CD4-positive, CD25-positive, alpha-beta regulatory T cell (primary cell): ENCODE results near the gene SEC24C. TPM values are rescaled to one million over a fixed set of nuclear protein-coding genes. Genes with fewer than 3 reads are reported as not detected.

ENCODE experiments used
- ATAC-seq, 2 donors: fragments of 150-1000 bp; cut with Tn5 transposase; one replicate each; pipeline ENCODE4 v1.10.0; 2021; ENCODE audit warnings: low read depth in 2 of 2, moderate number of reproducible peaks in 2 of 2, moderate library complexity in 1 of 2
- DNase-seq, 3 donors: peaks; one replicate each; pipeline versions ENCODE4 v3.0.0 to v3.0.0-alpha.2; 2012 to 2022; ENCODE audit warnings: mixed read lengths in 1 of 3
- H3K27ac ChIP-seq: one replicate; pipeline ENCODE4 v1.7.0; 2013; ENCODE audit warnings: mild to moderate bottlenecking, low read length; ENCODE audit not compliant: insufficient read depth, poor library complexity, severe bottlenecking
- H3K27me3 ChIP-seq: one replicate; pipeline ENCODE4 v1.7.0; 2013; ENCODE audit warnings: low read length; ENCODE audit not compliant: control insufficient read depth, insufficient read depth
- H3K36me3 ChIP-seq: one replicate; pipeline ENCODE4 v1.7.0; 2013; ENCODE audit warnings: mild to moderate bottlenecking, low read length, moderate library complexity; ENCODE audit not compliant: control insufficient read depth, insufficient read depth
- H3K4me1 ChIP-seq: 2 replicates; pipeline ENCODE4 v1.7.0; 2013; ENCODE audit warnings: mild to moderate bottlenecking, low read length; ENCODE audit not compliant: insufficient read depth, control insufficient read depth, poor library complexity, severe bottlenecking
- H3K4me3 ChIP-seq: one replicate; pipeline ENCODE4 v1.7.0; 2013; ENCODE audit warnings: low read depth, mild to moderate bottlenecking, low read length, moderate library complexity
- H3K9me3 ChIP-seq, 2 experiments: 1 replicate in 1 of 2; 2 replicates in 1 of 2; pipeline ENCODE4 v1.7.0; 2013; ENCODE audit warnings: low read length in 2 of 2, mild to moderate bottlenecking in 1 of 2, moderate library complexity in 1 of 2; ENCODE audit not compliant: control insufficient read depth in 2 of 2
- H3K27ac Mint-ChIP-seq, 3 donors: one replicate each; pipeline ENCODE4 v1.8.0; 2020 to 2022; ENCODE audit warnings: mild to moderate bottlenecking in 3 of 3, mixed read lengths in 3 of 3, moderate library complexity in 2 of 3
- H3K27me3 Mint-ChIP-seq: one replicate; pipeline ENCODE4 v1.8.0; 2022; ENCODE audit warnings: mild to moderate bottlenecking, mixed read lengths
- H3K36me3 Mint-ChIP-seq: one replicate; pipeline ENCODE4 v1.8.0; 2020; ENCODE audit warnings: mixed read lengths
- H3K4me1 Mint-ChIP-seq, 4 donors: one replicate each; pipeline ENCODE4 v1.8.0; 2020 to 2022; ENCODE audit warnings: mixed read lengths in 4 of 4, mild to moderate bottlenecking in 1 of 4
- H3K4me3 Mint-ChIP-seq, 4 donors: one replicate each; pipeline ENCODE4 v1.8.0; 2020 to 2022; ENCODE audit warnings: mild to moderate bottlenecking in 4 of 4, mixed read lengths in 4 of 4, moderate library complexity in 3 of 4
- H3K9me3 Mint-ChIP-seq, 7 donors: one replicate each; pipeline ENCODE4 v1.8.0; 2020 to 2022; ENCODE audit warnings: mixed read lengths in 7 of 7, mild to moderate bottlenecking in 3 of 7, moderate library complexity in 2 of 7
- polyA plus RNA-seq, 4 donors: library from polyadenylated mRNA; unstranded; fragments of 300-500 nt; fragmentation: Illumina TruSeq; gene quantifications; one replicate each; pipeline ENCODE4 v1.2.3, GENCODE V29; 2021
- total RNA-seq: library from RNA; stranded (reverse); gene quantifications from one replicate; pipeline ENCODE4 v1.2.3, GENCODE V29; 2022

The SEC24C gene
- total and polyA plus RNA-seq, 5 donors from 2014 or later: 30.2 to 78.2 (median 39.3) TPM

- no peaks in the 10 kb centered on the region for H3K9me3 ChIP-seq
- no peak overlapping the region for H3K27ac ChIP-seq
- Mint-ChIP-seq H3K4me3 (peak overlapping the region in 2 of 4 donors; percentile 58 to 95), H3K9me3 (no peaks in the 10 kb centered on the region), H3K4me1 (peaks cover 43 to 65% (median 50%) of the 10 kb centered on the region in 4 donors), H3K36me3 (peaks cover 12% of the 10 kb centered on the region), H3K27ac (peak overlapping the region in 1 of 3 donors; percentile 93), H3K27me3 (no peaks in the 10 kb centered on the region)
- DNase-seq: no peak
- H3K36me3 ChIP-seq: peaks cover 24% of the 10 kb centered on the region
- no peak for ATAC-seq
- H3K4me3 ChIP-seq: no peak overlapping the region
- no peaks in the 10 kb centered on the region for H3K27me3 ChIP-seq
- peaks cover 54% of the 10 kb centered on the region for H3K4me1 ChIP-seq
These were observed 34.8 kb downstream of the SEC24C start for GRCh38 chr10:73779018-73779417.

- no peaks in the 10 kb centered on the region for H3K27me3 ChIP-seq
- H3K4me3 ChIP-seq: peak overlapping the region; percentile 29
- H3K9me3 ChIP-seq: no peaks in the 10 kb centered on the region
- ATAC-seq (no peak), DNase-seq (no peak)
- no peak overlapping the region for H3K27ac ChIP-seq
- Mint-ChIP-seq H3K9me3 (no peaks in the 10 kb centered on the region), H3K27me3 (no peaks in the 10 kb centered on the region), H3K36me3 (peaks cover 12% of the 10 kb centered on the region), H3K27ac (peak overlapping the region in 2 of 3 donors; percentile 15 to 93), H3K4me3 (peak overlapping the region; percentile 54 to 100 (median 80)), H3K4me1 (peaks cover 38 to 65% (median 46%) of the 10 kb centered on the region in 4 donors)
- peaks cover 49% of the 10 kb centered on the region for H3K4me1 ChIP-seq
- H3K36me3 ChIP-seq: peaks cover 24% of the 10 kb centered on the region
These were observed 35.5 kb downstream of the SEC24C start for GRCh38 chr10:73779539-73780197.

DNA sequence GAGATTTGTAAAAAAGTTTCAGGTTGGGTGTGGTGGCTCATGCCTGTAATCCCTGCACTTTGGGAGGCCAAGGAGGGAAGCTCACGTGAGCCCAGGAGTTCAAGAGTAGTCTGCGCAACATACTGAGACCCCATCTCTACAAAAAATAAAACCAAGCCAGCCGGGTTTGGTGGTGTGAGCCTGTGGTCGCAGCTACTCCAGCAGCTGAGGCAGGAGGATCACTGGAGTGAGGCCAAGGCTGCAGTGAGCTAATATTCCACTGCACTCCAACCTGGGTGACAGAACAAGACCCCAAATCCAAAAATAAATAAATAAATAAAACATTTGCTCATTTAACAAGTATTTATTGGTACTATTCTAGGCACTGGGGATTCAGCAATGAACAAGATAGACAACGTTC lies 36.1 kb downstream of the SEC24C start:
- H3K36me3 Mint-ChIP-seq: peaks cover 11% of the 10 kb centered on the region
- peaks cover 35 to 65% (median 45%) of the 10 kb centered on the region in 4 donors for H3K4me1 Mint-ChIP-seq
- peak overlapping the region; percentile 15 to 93 (median 52) for H3K27ac Mint-ChIP-seq
- Histone ChIP-seq H3K4me1 (peaks cover 47% of the 10 kb centered on the region), H3K27ac (no peak overlapping the region), H3K4me3 (peak overlapping the region; percentile 92), H3K9me3 (no peaks in the 10 kb centered on the region), H3K36me3 (peaks cover 24% of the 10 kb centered on the region), H3K27me3 (no peaks in the 10 kb centered on the region)
- peak overlapping the region; percentile 66 to 100 (median 97) for H3K4me3 Mint-ChIP-seq
- DNase-seq (no peak), ATAC-seq (no peak)
- H3K27me3 Mint-ChIP-seq: peaks cover 4% of the 10 kb centered on the region
- no peaks in the 10 kb centered on the region for H3K9me3 Mint-ChIP-seq

DNA sequence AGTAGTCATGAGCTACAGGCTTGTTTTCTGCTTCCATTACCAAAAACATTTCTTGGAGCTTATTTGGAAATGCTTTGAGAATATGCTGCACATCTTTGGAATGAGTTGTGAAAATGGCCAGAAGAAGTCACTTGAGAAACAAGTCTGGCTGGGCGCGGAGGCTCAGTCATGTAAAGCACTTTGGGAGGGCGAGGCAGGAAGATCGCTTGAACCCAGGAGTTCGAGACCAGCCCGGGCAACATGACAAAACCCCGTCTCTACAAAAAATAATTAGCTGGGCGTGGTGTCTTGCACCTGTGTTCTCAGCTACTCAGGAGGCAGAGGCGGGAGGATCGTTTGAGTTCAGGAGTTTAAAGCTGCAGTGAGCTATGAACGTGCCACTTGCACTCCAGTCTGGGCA lies 36.8 kb downstream of the SEC24C start:
- Histone ChIP-seq H3K27ac (peak overlapping the region; percentile 85), H3K4me3 (peak overlapping the region; percentile 92), H3K4me1 (peaks cover 42% of the 10 kb centered on the region), H3K36me3 (peaks cover 19% of the 10 kb centered on the region), H3K9me3 (no peaks in the 10 kb centered on the region), H3K27me3 (no peaks in the 10 kb centered on the region)
- Mint-ChIP-seq H3K4me3 (peak overlapping the region; percentile 95 to 100 (median 98)), H3K9me3 (no peaks in the 10 kb centered on the region), H3K27me3 (peaks cover 6% of the 10 kb centered on the region), H3K36me3 (peaks cover 4% of the 10 kb centered on the region), H3K27ac (peak overlapping the region in 2 of 3 donors; percentile 93 to 99), H3K4me1 (peaks cover 30 to 62% (median 41%) of the 10 kb centered on the region in 4 donors)
- peak in 1 of 3 donors; percentile 36 for DNase-seq
- no peak for ATAC-seq

GRCh38 chr10:73781548-73781878 lies 37.3 kb downstream of the SEC24C start:
- Mint-ChIP-seq H3K27ac (peak overlapping the region; percentile 93 to 100 (median 99)), H3K4me3 (peak overlapping the region; percentile 95 to 100 (median 98)), H3K36me3 (peaks cover 4% of the 10 kb centered on the region), H3K4me1 (peaks cover 35 to 68% (median 47%) of the 10 kb centered on the region in 4 donors), H3K9me3 (no peaks in the 10 kb centered on the region), H3K27me3 (peaks cover 9% of the 10 kb centered on the region)
- peaks cover 15% of the 10 kb centered on the region for H3K36me3 ChIP-seq
- peak overlapping the region; percentile 85 for H3K27ac ChIP-seq
- no peaks in the 10 kb centered on the region for H3K27me3 ChIP-seq
- ATAC-seq (no peak), DNase-seq (no peak)
- peak overlapping the region; percentile 92 for H3K4me3 ChIP-seq
- peaks cover 48% of the 10 kb centered on the region for H3K4me1 ChIP-seq
- H3K9me3 ChIP-seq: no peaks in the 10 kb centered on the region

GRCh38 chr10:73781879-73782748 lies 37.9 kb downstream of the SEC24C start, which contains the start of gene CHCHD1:
CHCHD1 (plus strand) TSS chr10:73782048; CDS start chr10:73782076, 28 bp downstream.
- no peaks in the 10 kb centered on the region for H3K27me3 ChIP-seq
- H3K27me3 Mint-ChIP-seq: peaks cover 9% of the 10 kb centered on the region
- peak; percentile 88 to 92 (median 88) for DNase-seq
- no peaks in the 10 kb centered on the region for H3K9me3 Mint-ChIP-seq
- peak; percentile 70 to 71 for ATAC-seq
- peak within 1 kb of the TSS; percentile 85 for H3K27ac ChIP-seq
- H3K36me3 Mint-ChIP-seq: peaks cover under 1% of the 10 kb centered on the region
- peak within 1 kb of the TSS; percentile 92 for H3K4me3 ChIP-seq
- H3K9me3 ChIP-seq: no peaks in the 10 kb centered on the region
- H3K4me3 Mint-ChIP-seq: peak within 1 kb of the TSS; percentile 95 to 100 (median 98)
- H3K36me3 ChIP-seq: peaks cover 11% of the 10 kb centered on the region
- H3K4me1 ChIP-seq: peaks cover 51% of the 10 kb centered on the region
- peak within 1 kb of the TSS; percentile 93 to 100 (median 99) for H3K27ac Mint-ChIP-seq
- peaks cover 34 to 69% (median 46%) of the 10 kb centered on the region in 4 donors for H3K4me1 Mint-ChIP-seq

DNA sequence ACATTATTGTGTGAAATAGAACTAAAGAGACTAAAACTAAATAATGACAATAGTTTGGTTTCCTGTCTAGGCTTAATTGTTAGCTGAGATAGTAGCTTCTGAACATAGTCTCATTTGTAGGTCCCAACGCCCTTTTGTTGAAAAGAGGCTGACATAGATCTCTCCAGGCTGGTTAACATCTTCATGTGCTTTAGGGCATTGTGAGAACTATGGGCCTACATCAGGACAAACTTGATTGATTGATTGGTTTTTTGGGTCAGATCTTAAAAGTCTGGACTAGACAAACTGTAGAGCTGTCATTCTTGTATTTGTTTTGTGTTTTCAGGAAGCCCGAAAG lies 38.5 kb downstream of the SEC24C start:
- Mint-ChIP-seq H3K27me3 (peaks cover 9% of the 10 kb centered on the region), H3K4me1 (peaks cover 34 to 69% (median 45%) of the 10 kb centered on the region in 4 donors), H3K9me3 (no peaks in the 10 kb centered on the region), H3K4me3 (peak overlapping the region; percentile 95 to 100 (median 98)), H3K27ac (peak overlapping the region; percentile 93 to 100 (median 99)), H3K36me3 (no peaks in the 10 kb centered on the region)
- Histone ChIP-seq H3K27me3 (no peaks in the 10 kb centered on the region), H3K36me3 (peaks cover 10% of the 10 kb centered on the region), H3K27ac (peak overlapping the region; percentile 85), H3K4me1 (peaks cover 55% of the 10 kb centered on the region), H3K9me3 (no peaks in the 10 kb centered on the region), H3K4me3 (peak overlapping the region; percentile 92)
- ATAC-seq: no peak
- no peak for DNase-seq
